ENCODE measurements around the gene PTPRG. TPM values are rescaled to one million over a fixed set of nuclear protein-coding genes. Genes with fewer than 3 reads are reported as not detected.

Gene PTPRG
- total RNA-seq, 1 donor from 2014 or later: 25.2 TPM

GRCh38 chr3:61734749-61735686 is 173.6 kb downstream of the PTPRG start:
- Histone ChIP-seq H3K36me3 (ENCODE audit: control insufficient read depth, insufficient read depth, low read length) (no peaks in the 10 kb centered on the region), H3K27me3 (ENCODE audit: control insufficient read depth, insufficient read depth, low read length) (no peaks in the 10 kb centered on the region), H3K4me3 (ENCODE audit: low read depth, low read length) (no peak overlapping the region)
- no peak for TF ChIP-seq CTCF (IDR thresholded peaks at IDR 0.05; ENCODE audit: insufficient read depth, low read length, poor library complexity, severe bottlenecking)
- DNase-seq (ENCODE audit: low read depth): no peak

- no peak overlapping the region for H3K4me3 ChIP-seq (ENCODE audit: low read depth, low read length)
- no peak for TF ChIP-seq CTCF (IDR thresholded peaks at IDR 0.05; ENCODE audit: insufficient read depth, low read length, poor library complexity, severe bottlenecking)
- no peaks in the 10 kb centered on the region for H3K36me3 ChIP-seq (ENCODE audit: control insufficient read depth, insufficient read depth, low read length)
- H3K27me3 ChIP-seq (ENCODE audit: control insufficient read depth, insufficient read depth, low read length): no peaks in the 10 kb centered on the region
- no peak for DNase-seq (ENCODE audit: low read depth)
These were observed 175.1 kb downstream of the PTPRG start for GRCh38 chr3:61736506-61736905.

- Histone ChIP-seq H3K27me3 (ENCODE audit: control insufficient read depth, insufficient read depth, low read length) (no peaks in the 10 kb centered on the region), H3K36me3 (ENCODE audit: control insufficient read depth, insufficient read depth, low read length) (no peaks in the 10 kb centered on the region), H3K4me3 (ENCODE audit: low read depth, low read length) (no peak overlapping the region)
- no peak for TF ChIP-seq CTCF (IDR thresholded peaks at IDR 0.05; ENCODE audit: insufficient read depth, low read length, poor library complexity, severe bottlenecking)
- no peak for DNase-seq (ENCODE audit: low read depth)
These were observed 178.3 kb downstream of the PTPRG start for GRCh38 chr3:61739640-61740039.

DNA sequence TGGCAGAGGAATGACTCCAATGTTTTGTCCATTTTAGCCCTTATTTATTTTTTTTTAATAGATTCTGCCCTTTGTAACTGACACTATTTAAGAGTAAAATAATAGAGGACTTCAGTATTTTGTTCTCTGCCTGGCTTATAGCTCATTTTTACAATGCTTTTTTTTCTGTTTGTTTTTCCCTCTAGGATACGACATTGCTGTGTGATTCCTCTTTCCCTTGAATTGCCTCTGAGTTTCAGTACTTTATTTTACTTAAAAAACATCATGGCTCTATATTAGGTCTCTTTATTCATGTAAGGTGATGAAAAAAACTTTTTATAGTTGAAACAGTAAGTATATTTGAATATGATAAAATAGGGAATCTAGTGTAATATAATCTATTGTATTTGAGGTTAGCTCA is 179.1 kb downstream of the PTPRG start:
- no peak for TF ChIP-seq CTCF (IDR thresholded peaks at IDR 0.05; ENCODE audit: insufficient read depth, low read length, poor library complexity, severe bottlenecking)

DNA sequence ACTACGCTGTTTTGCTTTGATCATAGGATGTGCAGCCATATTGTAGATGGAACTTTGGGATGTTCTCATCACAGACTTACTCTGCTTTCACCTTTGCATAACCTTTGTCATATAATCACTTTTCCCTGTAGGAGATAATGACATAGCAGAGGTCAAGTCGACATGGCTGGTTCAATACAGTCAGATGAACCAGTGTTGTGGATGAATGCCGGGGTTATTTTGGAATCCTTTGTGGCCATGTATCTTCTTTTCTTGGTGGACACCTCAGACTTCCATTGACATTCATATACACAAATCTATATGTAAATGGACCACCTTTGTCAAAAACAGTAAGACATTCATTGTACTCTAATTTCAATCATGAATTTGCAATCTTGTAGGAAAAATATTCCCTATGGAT is 180.2 kb downstream of the PTPRG start:
- no peak for TF ChIP-seq CTCF (IDR thresholded peaks at IDR 0.05; ENCODE audit: insufficient read depth, low read length, poor library complexity, severe bottlenecking)
- H3K4me3 ChIP-seq (ENCODE audit: low read depth, low read length): no peak overlapping the region
- no peaks in the 10 kb centered on the region for H3K36me3 ChIP-seq (ENCODE audit: control insufficient read depth, insufficient read depth, low read length)
- DNase-seq (ENCODE audit: low read depth): no peak
- H3K27me3 ChIP-seq (ENCODE audit: control insufficient read depth, insufficient read depth, low read length): no peaks in the 10 kb centered on the region

More for the DNA sequence above, 179.1 kb downstream of the PTPRG start:
- no peaks in the 10 kb centered on the region for H3K27me3 ChIP-seq (ENCODE audit: control insufficient read depth, insufficient read depth, low read length)
- DNase-seq (ENCODE audit: low read depth): no peak
- no peaks in the 10 kb centered on the region for H3K36me3 ChIP-seq (ENCODE audit: control insufficient read depth, insufficient read depth, low read length)
- no peak overlapping the region for H3K4me3 ChIP-seq (ENCODE audit: low read depth, low read length)
